Upper lobe of right lung (tissue), 1 donor: Measurements from ENCODE around the gene ACTRT2. TPM values are rescaled to one million over a fixed set of nuclear protein-coding genes. Genes with fewer than 3 reads are reported as not detected.

Experiments
- ATAC-seq: fragments of 200-7000 bp; cut with Tn5 transposase; one replicate; pipeline ENCODE4 v1.9.1; 2020; ENCODE audit warnings: mild to moderate bottlenecking, moderate library complexity
- DNase-seq: peaks from one replicate; pipeline ENCODE4 v3.0.0-alpha.2; 2020
- H3K27ac ChIP-seq: fragments of 200-600 bp; one replicate; pipeline ENCODE4 v1.8.0; 2022
- H3K27me3 ChIP-seq: fragments of 200-600 bp; one replicate; pipeline ENCODE4 v1.8.0; 2022; ENCODE audit warnings: mild to moderate bottlenecking
- H3K36me3 ChIP-seq: fragments of 200-600 bp; one replicate; pipeline ENCODE4 v1.8.0; 2022
- H3K4me1 ChIP-seq: fragments of 200-600 bp; one replicate; pipeline ENCODE4 v1.8.0; 2022
- H3K4me3 ChIP-seq: fragments of 200-600 bp; one replicate; pipeline ENCODE4 v1.8.0; 2022; ENCODE audit warnings: mild to moderate bottlenecking
- H3K9me3 ChIP-seq: fragments of 200-600 bp; one replicate; pipeline ENCODE4 v1.8.0; 2022
- intact Hi-C: fragments of 100-400 bp; cut with DNase I; formaldehyde crosslinking; loops from one replicate; pipeline ENCODE4 v1.11.0; 2022
- total RNA-seq: library from RNA; stranded (reverse); fragmentation: NEBNext Ultra II Directional; extraction: Animal tissue kit (Norgen Biotek cat#: 25700); gene quantifications from one replicate; pipeline ENCODE4 v1.2.1, GENCODE V29; 2021
- TF ChIP-seq, protein P1 (sequence below): fragments of 200-600 bp; IDR thresholded peaks from one replicate; pipeline ENCODE4 v1.8.0; 2022; ENCODE audit warnings: antibody characterized with exemption
- donor health status: DM: no; HTN: yes; CAD: no; lungs with severe emphysema.

The ACTRT2 gene
- total RNA-seq, 1 donor from 2014 or later, result not detected

DNA sequence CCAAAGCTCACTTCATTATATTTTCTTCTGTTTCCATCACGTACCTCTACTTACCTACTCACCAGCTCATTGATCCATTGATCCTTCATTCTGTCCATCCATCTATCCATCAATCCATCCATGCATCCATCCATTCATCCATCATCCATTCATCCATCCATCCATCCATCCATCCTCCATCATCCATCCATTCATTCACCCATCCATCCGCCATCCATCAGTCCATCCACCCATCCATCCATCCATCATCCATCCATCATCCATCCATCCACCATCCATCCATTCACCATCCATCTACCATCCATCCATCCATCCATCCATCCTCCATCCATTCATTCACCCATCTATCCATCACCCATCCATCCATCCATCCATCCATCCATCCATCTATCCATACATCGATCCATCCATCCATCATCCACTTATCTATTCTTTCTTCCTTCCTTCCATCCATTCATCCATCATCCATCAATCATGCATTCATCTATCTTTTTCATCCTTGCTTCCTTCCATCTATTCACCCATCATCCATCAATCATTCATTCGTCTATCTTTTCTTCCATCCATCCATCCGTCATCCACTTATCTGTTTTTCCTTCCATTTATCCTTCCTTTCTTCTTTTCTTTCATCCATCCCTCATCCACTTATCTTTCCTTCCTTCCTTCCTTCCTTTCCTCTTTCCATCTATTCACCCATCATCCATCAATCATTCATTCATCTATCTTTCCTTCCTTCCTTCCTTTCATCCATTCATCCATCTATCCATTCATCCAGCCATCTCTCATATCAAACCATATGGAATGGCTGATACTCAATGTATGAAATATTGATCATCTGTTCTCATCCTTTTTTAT is 35.3 kb upstream of the ACTRT2 start:
- H3K27ac ChIP-seq, result no peak overlapping the region
- H3K36me3 ChIP-seq, result no peaks in the 10 kb centered on the region
- ATAC-seq (no peak), DNase-seq (no peak)
- H3K4me3 ChIP-seq, result no peak overlapping the region
- no peaks in the 10 kb centered on the region for H3K4me1 ChIP-seq
- no peaks in the 10 kb centered on the region for H3K27me3 ChIP-seq
- TF ChIP-seq, protein P1, sequence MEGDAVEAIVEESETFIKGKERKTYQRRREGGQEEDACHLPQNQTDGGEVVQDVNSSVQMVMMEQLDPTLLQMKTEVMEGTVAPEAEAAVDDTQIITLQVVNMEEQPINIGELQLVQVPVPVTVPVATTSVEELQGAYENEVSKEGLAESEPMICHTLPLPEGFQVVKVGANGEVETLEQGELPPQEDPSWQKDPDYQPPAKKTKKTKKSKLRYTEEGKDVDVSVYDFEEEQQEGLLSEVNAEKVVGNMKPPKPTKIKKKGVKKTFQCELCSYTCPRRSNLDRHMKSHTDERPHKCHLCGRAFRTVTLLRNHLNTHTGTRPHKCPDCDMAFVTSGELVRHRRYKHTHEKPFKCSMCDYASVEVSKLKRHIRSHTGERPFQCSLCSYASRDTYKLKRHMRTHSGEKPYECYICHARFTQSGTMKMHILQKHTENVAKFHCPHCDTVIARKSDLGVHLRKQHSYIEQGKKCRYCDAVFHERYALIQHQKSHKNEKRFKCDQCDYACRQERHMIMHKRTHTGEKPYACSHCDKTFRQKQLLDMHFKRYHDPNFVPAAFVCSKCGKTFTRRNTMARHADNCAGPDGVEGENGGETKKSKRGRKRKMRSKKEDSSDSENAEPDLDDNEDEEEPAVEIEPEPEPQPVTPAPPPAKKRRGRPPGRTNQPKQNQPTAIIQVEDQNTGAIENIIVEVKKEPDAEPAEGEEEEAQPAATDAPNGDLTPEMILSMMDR, result no peak
- intact Hi-C loops, result no loop called here
- no peaks in the 10 kb centered on the region for H3K9me3 ChIP-seq

DNA sequence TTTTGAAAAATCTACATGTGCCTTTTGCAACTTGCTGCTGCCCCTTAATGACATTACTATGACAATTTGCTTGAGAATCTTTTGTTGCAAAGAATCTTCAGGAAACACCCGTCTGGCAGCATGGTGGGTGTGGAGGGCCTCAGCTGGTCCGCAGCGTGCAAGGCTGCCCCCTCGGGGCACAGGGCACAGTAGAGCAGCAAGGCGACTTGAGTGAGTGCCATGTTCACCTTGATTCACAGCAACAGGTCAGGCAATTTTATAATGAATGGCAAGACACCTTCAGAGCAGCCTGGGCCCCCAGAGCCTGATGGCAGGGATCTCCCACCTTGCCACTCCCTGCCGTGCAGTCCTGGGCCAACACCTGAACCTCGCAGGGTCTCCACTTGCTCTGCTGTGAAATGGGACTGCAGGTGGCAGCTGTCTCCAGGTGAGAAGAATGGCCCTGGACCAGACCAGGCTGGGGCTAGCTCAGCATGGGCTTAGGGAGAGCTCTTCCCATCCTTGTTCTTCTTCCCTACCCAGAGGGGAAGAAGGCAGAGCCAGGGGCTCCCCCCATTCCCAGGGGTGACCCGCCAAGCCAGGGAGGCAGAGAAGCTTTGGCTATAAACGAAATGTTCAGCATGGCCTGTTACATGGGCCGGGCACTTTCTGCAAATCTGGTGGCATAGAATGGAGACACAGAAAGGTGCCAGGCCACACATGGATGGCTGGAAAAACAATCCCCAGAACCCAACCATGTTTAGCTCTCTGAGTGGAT is 34.5 kb upstream of the ACTRT2 start:
- Histone ChIP-seq H3K4me1 (no peaks in the 10 kb centered on the region), H3K27me3 (no peaks in the 10 kb centered on the region), H3K4me3 (no peak overlapping the region), H3K27ac (no peak overlapping the region), H3K36me3 (no peaks in the 10 kb centered on the region), H3K9me3 (no peaks in the 10 kb centered on the region)
- intact Hi-C loops, result no loop called here
- TF ChIP-seq, protein P1, result no peak
- ATAC-seq (no peak), DNase-seq (peak; percentile 40)

DNA sequence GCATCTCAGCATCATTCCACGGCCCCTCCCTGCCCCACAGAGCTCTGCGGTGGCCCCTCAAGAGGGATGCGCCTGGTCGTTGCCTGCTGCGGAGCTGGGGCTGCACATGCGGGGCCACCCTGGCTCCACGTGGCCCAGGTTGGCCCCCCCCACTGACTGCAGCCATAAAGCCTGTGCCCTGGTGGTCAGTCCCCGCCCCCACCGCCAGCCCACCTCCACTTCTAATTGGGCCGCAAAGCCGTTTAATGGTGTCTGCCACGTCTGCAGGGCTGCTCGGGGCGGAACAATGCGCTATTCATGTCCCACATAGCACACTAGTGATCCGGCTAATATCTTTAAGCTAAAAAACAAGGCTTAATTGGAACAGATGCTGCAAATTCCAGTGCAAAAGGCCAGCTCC is 33.5 kb upstream of the ACTRT2 start:
- no peak overlapping the region for H3K4me3 ChIP-seq
- peak; percentile 55 for DNase-seq
- H3K36me3 ChIP-seq, result no peaks in the 10 kb centered on the region
- H3K4me1 ChIP-seq, result no peaks in the 10 kb centered on the region
- TF ChIP-seq, protein P1, result no peak
- no peak for ATAC-seq
- no peaks in the 10 kb centered on the region for H3K27me3 ChIP-seq
- H3K9me3 ChIP-seq, result no peaks in the 10 kb centered on the region
- no peak overlapping the region for H3K27ac ChIP-seq
- intact Hi-C loops, result no loop called here

DNA sequence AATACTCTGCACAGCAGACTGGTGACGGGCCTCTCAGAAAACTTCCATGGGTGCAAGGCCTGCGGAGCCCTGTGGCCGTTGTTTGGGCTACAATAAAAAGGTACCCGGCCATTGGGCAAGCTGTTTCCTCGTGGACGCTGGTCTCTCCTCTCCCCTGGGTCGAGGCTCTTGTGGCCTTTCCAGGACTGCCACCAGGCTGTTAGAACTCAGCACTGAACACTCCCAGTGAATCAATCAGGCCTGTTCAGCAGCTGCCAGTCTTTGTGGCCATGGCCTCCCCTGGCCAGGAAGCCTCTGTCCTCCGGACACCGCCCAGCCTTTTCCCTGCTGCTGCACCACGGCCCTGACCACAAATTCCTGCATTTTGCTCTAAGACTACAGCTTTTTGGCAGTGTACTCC is 33.0 kb upstream of the ACTRT2 start:
- Histone ChIP-seq H3K4me3 (no peak overlapping the region), H3K4me1 (no peaks in the 10 kb centered on the region), H3K27me3 (no peaks in the 10 kb centered on the region), H3K9me3 (no peaks in the 10 kb centered on the region), H3K36me3 (no peaks in the 10 kb centered on the region), H3K27ac (no peak overlapping the region)
- intact Hi-C loops, result no loop called here
- TF ChIP-seq, protein P1, result no peak
- ATAC-seq (no peak), DNase-seq (no peak)

DNA sequence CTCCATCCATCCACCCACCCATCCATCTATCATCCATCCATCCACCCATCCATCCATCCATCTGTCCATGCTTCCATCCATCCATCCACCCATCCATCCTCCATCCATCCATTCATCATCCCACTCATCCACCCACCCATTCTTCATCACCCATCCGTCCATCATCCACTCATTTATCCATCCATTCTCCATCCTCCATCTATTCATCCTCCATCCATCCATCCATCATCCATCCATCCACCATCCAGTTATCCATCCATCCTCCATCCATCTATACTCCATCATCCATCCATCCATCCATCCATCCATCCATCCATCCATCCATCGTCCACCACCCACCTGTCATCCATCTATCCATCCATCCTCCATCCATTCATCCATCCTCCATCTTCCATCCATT is 32.1 kb upstream of the ACTRT2 start:
- Histone ChIP-seq H3K4me1 (no peaks in the 10 kb centered on the region), H3K9me3 (no peaks in the 10 kb centered on the region), H3K27me3 (no peaks in the 10 kb centered on the region), H3K27ac (no peak overlapping the region), H3K4me3 (no peak overlapping the region), H3K36me3 (no peaks in the 10 kb centered on the region)
- ATAC-seq (no peak), DNase-seq (no peak)
- TF ChIP-seq, protein P1, result no peak
- intact Hi-C loops, result no loop called here
